Fibroblast of the aortic adventitia (primary cell): ENCODE data around the gene SLC25A10. TPM values are rescaled to one million over a fixed set of nuclear protein-coding genes. Genes with fewer than 3 reads are reported as not detected.

Source experiments
- DNase-seq: peaks from one replicate; pipeline ENCODE4 v3.0.0-alpha.2; 2010; ENCODE audit warnings: low read depth
- H3K4me3 ChIP-seq: 2 replicates; pipeline ENCODE4 v1.5.1; 2011; ENCODE audit warnings: low read depth, mild to moderate bottlenecking, control low read depth, low read length, moderate library complexity
- CTCF ChIP-seq: IDR thresholded peaks from 2 replicates; pipeline ENCODE4 v1.5.1; 2011; ENCODE audit warnings: mild to moderate bottlenecking, low read length, control low read depth, inconsistent platforms; ENCODE audit not compliant: insufficient read depth
- total RNA-seq: library from RNA; depleted of rRNA; stranded (reverse); fragments of >200 nt; gene quantifications from 2 replicates; pipeline ENCODE4 v1.2.3, GENCODE V29; 2012; ENCODE audit warnings: low replicate concordance

Gene SLC25A10
- total RNA-seq, 1 donor: 19.3 TPM

DNA sequence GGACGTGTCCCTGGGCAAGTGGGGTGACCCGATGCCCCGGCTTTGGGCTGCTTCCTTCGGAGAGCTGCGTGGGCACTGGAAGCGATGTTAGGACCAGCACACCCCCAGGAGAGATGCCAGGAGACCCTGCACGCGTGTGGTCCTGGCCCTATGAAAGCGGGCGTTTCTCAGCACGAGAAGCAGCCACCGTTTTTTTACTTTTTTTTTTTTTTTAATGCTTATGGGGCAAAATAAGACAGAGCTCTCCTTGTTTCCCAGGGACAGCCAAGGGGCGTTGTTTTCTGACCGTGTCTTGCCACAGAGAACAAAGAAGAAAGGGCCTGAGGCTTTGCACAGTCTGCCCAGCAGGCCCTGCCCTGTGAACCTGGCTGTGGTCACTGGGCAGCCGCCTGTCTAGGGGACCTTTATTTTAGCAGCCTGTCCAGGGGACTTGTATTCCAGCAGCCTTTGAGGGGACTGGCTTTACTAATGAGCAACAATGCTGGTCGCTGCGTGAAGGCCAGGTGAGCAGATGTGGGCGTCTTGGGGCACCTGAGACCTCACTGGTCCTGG is 996 bp downstream of the SLC25A10 start:
- H3K4me3 ChIP-seq: peak overlapping the region; percentile 72
- no peak for TF ChIP-seq CTCF
- DNase-seq: no peak

- H3K4me3 ChIP-seq: peak overlapping the region; percentile 9
- DNase-seq: no peak
Measured at GRCh38 chr17:81713556-81714411, 1.7 kb downstream of the SLC25A10 start.

GRCh38 chr17:81714412-81715106 is 2.5 kb downstream of the SLC25A10 start:
- DNase-seq: no peak
- no peak overlapping the region for H3K4me3 ChIP-seq
- no peak for TF ChIP-seq CTCF

More at GRCh38 chr17:81713556-81714411, 1.7 kb downstream of the SLC25A10 start:
- no peak for TF ChIP-seq CTCF

GRCh38 chr17:81715107-81715871 is 3.2 kb downstream of the SLC25A10 start:
- no peak overlapping the region for H3K4me3 ChIP-seq
- DNase-seq: no peak
- no peak for TF ChIP-seq CTCF

GRCh38 chr17:81715872-81716673 is 4.0 kb downstream of the SLC25A10 start:
- no peak overlapping the region for H3K4me3 ChIP-seq
- no peak for DNase-seq
- no peak for TF ChIP-seq CTCF

- no peak for TF ChIP-seq CTCF
- no peak for DNase-seq
- no peak overlapping the region for H3K4me3 ChIP-seq
Measured at GRCh38 chr17:81716674-81716996, 4.6 kb downstream of the SLC25A10 start.
